Pancreas (tissue), 10 donors: Measurements from ENCODE around the gene SLCO4A1. TPM values are rescaled to one million over a fixed set of nuclear protein-coding genes. Genes with fewer than 3 reads are reported as not detected.
A peak's percentile ranks its signal among the peaks of the same experiment; 100 is the strongest.

Experiments used
- ATAC-seq, 4 donors: fragments of 200-7000 bp; cut with Tn5 transposase; one replicate each; pipeline versions ENCODE4 v1.8.0 to v1.9.1; 2020; ENCODE audit warnings: mild to moderate bottlenecking in 4 of 4, moderate library complexity in 4 of 4
- DNase-seq, 6 donors: peaks; one replicate each; pipeline ENCODE4 v3.0.0-alpha.2; 2020
- FAIRE-seq: peaks from 2 replicates; lab custom pipeline; 2012; peaks lifted over from hg19 to GRCh38; lab: Jason Lieb, UNC
- H3K27ac ChIP-seq, 4 donors: fragments of 200-600 bp; sonication (generic); 1 replicate in 3 of 4; 2 replicates in 1 of 4; pipeline versions ENCODE4 v1.5.0 to v1.8.0; 2020
- H3K27me3 ChIP-seq, 4 donors: fragments of 200-600 bp; one replicate each; pipeline ENCODE4 v1.8.0; 2021
- H3K36me3 ChIP-seq, 3 donors: fragments of 200-600 bp; sonication (generic) in 1 of 3; one replicate each; pipeline versions ENCODE4 v1.5.0 to v1.8.0; 2020 to 2021
- H3K4me1 ChIP-seq, 3 donors: fragments of 200-600 bp; one replicate each; pipeline ENCODE4 v1.8.0; 2021
- H3K4me3 ChIP-seq, 4 donors: fragments of 200-600 bp; sonication (generic) in 2 of 4; one replicate each; pipeline versions ENCODE4 v1.5.0 to v1.8.0; 2020 to 2021
- H3K9me3 ChIP-seq, 4 donors: fragments of 200-600 bp; one replicate each; pipeline ENCODE4 v1.8.0; 2021
- CTCF ChIP-seq, 4 donors: fragments of 200-600 bp; sonication (generic) in 3 of 4; IDR thresholded peaks; one replicate each; pipeline versions ENCODE4 v1.5.0 to v1.8.0; 2021; ENCODE audit warnings: antibody characterized with exemption in 4 of 4
- WGBS, 2 donors: extraction: QIAGEN DNeasy Blood & Tissue Kit; methylation state at CpG; one replicate each; pipeline ENCODE4 v1.1.7; 2013; 5-methylcytosine and 5-hydroxymethylcytosine counted together
- intact Hi-C, 3 donors: fragments of 100-400 bp; cut with DNase I; formaldehyde crosslinking; loops; one replicate each; pipeline versions ENCODE4 v1.11.1 to v1.14.2; 2022
- polyA plus RNA-seq, 2 donors: library from polyadenylated mRNA; stranded (reverse); fragments of 200-250 nt; gene quantifications; one replicate each; pipeline ENCODE4 v1.2.3, GENCODE V29; 2013
- total RNA-seq, 6 donors: library from RNA; stranded (reverse); fragmentation: NEBNext Ultra II Directional in 4 of 6; extraction: Animal tissue kit (Norgen Biotek cat#: 25700) in 4 of 6; gene quantifications; one replicate each; pipeline versions ENCODE4 v1.2.1 to v1.2.4, GENCODE V29; 2021 to 2023
- donor health status: healthy with polysubstance abuse.
- donor health status: DM: no; HTN: no; CAD: no; lungs with moderate emphysema.
- donor health status: DM: no; HTN: no; CAD: no.
- donor health status: control.
- donor health status: control.
- donor health status: Bipolar disorder and iron deficiency.
- donor health status: DM: yes; HTN: yes; CAD: no.
- donor health status: DM: no; HTN: no; CAD: no.
- donor health status: DM: no; HTN: no; CAD: no.
- donor health status: DM: yes; HTN: yes; CAD: no.

Gene SLCO4A1
- total and polyA plus RNA-seq, 8 donors, result 1.2 to 15.9 (median 2.2) TPM

GRCh38 chr20:62686869-62687830 lies 44.8 kb downstream of the SLCO4A1 start:
- FAIRE-seq, result no peak
- WGBS, 2 donors, result 69 to 77% methylated on average over 35 to 37 of the region's 37 CpGs
- ATAC-seq, result no peak

GRCh38 chr20:62688083-62688482 lies 45.8 kb downstream of the SLCO4A1 start:
- FAIRE-seq, result no peak
- no peak for ATAC-seq
- Histone ChIP-seq H3K27ac (no peak overlapping the region), H3K9me3 (no peaks in the 10 kb centered on the region), H3K4me1 (no peaks in the 10 kb centered on the region), H3K4me3 (no peak overlapping the region), H3K27me3 (no peaks in the 10 kb centered on the region), H3K36me3 (no peaks in the 10 kb centered on the region)
- peak in 1 of 6 donors; percentile 43 for DNase-seq
- no peak for TF ChIP-seq CTCF (IDR thresholded peaks at IDR 0.05)
- WGBS, 2 donors, result 65 to 83% methylated on average over 11 of the region's 11 CpGs
- intact Hi-C loops, result loop anchor here in 1 of 3 donors (10.0 kb wide), 1 partner anchor 97 kb away; no protein-coding TSS in a partner anchor

More at GRCh38 chr20:62686869-62687830, 44.8 kb downstream of the SLCO4A1 start:
- Histone ChIP-seq H3K4me3 (no peak overlapping the region), H3K27me3 (no peaks in the 10 kb centered on the region), H3K27ac (no peak overlapping the region), H3K36me3 (no peaks in the 10 kb centered on the region), H3K9me3 (no peaks in the 10 kb centered on the region), H3K4me1 (no peaks in the 10 kb centered on the region)
- intact Hi-C loops, result loop anchor here in 1 of 3 donors (10.0 kb wide), 1 partner anchor 98 kb away; no protein-coding TSS in a partner anchor
- no peak for TF ChIP-seq CTCF (IDR thresholded peaks at IDR 0.05)
- DNase-seq, result peak in 1 of 6 donors; percentile 63

GRCh38 chr20:62688855-62689460 lies 46.7 kb downstream of the SLCO4A1 start:
- no peak for FAIRE-seq
- WGBS, 2 donors, result 64 to 74% methylated on average over 29 of the region's 29 CpGs
- TF ChIP-seq CTCF (IDR thresholded peaks at IDR 0.05), result no peak
- no peak for ATAC-seq
- Histone ChIP-seq H3K36me3 (no peaks in the 10 kb centered on the region), H3K27ac (no peak overlapping the region), H3K27me3 (no peaks in the 10 kb centered on the region), H3K4me1 (no peaks in the 10 kb centered on the region), H3K4me3 (no peak overlapping the region), H3K9me3 (no peaks in the 10 kb centered on the region)
- DNase-seq, result no peak
- intact Hi-C loops, result loop anchor here in 1 of 3 donors (10.0 kb wide), 1 partner anchor 96 kb away; no protein-coding TSS in a partner anchor

GRCh38 chr20:62689861-62690260 lies 47.6 kb downstream of the SLCO4A1 start:
- intact Hi-C loops, result loop anchor here in 1 of 3 donors (10.0 kb wide), 1 partner anchor 95 kb away; no protein-coding TSS in a partner anchor
- no peak for TF ChIP-seq CTCF (IDR thresholded peaks at IDR 0.05)
- Histone ChIP-seq H3K27me3 (no peaks in the 10 kb centered on the region), H3K4me3 (no peak overlapping the region), H3K36me3 (no peaks in the 10 kb centered on the region), H3K9me3 (no peaks in the 10 kb centered on the region), H3K27ac (no peak overlapping the region), H3K4me1 (no peaks in the 10 kb centered on the region)
- ATAC-seq, result no peak
- 63 to 68% methylated on average over 16 to 17 of the region's 17 CpGs for WGBS, 2 donors
- DNase-seq, result peak in 2 of 6 donors; percentile 14 to 46
- FAIRE-seq, result no peak
